GM21390 (cell line): ENCODE data around the gene SEMA4C.

Experiments
- ATAC-seq: cut with Tn5 transposase; IDR thresholded peaks from one replicate; pipeline ENCODE4 v1.9.1; 2021; ENCODE audit not compliant: unreplicated experiment

SEMA4C gene, protein sequence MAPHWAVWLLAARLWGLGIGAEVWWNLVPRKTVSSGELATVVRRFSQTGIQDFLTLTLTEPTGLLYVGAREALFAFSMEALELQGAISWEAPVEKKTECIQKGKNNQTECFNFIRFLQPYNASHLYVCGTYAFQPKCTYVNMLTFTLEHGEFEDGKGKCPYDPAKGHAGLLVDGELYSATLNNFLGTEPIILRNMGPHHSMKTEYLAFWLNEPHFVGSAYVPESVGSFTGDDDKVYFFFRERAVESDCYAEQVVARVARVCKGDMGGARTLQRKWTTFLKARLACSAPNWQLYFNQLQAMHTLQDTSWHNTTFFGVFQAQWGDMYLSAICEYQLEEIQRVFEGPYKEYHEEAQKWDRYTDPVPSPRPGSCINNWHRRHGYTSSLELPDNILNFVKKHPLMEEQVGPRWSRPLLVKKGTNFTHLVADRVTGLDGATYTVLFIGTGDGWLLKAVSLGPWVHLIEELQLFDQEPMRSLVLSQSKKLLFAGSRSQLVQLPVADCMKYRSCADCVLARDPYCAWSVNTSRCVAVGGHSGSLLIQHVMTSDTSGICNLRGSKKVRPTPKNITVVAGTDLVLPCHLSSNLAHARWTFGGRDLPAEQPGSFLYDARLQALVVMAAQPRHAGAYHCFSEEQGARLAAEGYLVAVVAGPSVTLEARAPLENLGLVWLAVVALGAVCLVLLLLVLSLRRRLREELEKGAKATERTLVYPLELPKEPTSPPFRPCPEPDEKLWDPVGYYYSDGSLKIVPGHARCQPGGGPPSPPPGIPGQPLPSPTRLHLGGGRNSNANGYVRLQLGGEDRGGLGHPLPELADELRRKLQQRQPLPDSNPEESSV

DNA sequence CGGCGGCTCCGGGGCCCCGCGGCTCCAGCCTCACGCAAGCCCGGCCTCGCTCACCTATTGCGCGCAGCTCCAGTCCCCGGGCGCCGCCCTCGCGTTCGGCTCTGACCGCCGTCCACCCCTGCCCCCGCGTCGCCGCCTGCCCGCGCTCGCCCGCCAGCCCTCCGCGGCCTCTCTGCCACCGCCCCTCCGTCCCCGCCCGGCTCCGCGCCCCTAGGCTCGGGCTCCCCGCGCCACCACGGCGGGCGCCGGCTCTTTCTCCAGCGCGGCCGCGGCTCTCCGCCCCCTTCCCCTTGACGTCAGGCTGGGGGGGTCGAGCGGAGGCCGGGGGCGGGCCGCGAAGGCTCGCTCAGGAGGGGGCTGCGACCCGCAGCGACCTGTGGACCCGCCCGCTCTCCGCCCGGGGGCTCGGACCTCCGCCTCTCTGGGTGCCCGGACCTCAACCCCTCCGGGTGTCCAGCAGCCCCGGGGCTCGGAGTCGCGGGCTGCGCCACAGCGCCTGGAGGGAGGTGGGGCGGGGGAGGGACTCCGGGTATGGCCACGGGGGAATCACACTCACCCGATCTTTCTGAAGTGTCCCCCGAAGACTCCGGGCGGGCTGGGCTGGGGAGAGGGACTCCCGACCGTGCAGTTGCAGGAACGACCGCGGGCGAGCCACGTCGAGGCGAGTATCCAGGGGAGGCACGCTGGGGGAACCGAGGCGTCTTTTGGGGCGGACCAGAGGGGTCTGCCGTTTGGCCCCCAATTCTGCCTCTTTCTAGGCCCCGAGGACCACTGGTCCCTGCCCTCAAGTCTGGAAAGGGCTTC is at the start of gene SEMA4C:
Gene SEMA4C (minus strand): TSS at position 259 of the 804 bp plus-strand sequence. CDS start 2,194 bp downstream, outside the sequence.
- no peak for ATAC-seq

- ATAC-seq: no peak
Measured at GRCh38 chr2:96918754-96919550, 49.1 kb upstream of the SEMA4C start.

DNA sequence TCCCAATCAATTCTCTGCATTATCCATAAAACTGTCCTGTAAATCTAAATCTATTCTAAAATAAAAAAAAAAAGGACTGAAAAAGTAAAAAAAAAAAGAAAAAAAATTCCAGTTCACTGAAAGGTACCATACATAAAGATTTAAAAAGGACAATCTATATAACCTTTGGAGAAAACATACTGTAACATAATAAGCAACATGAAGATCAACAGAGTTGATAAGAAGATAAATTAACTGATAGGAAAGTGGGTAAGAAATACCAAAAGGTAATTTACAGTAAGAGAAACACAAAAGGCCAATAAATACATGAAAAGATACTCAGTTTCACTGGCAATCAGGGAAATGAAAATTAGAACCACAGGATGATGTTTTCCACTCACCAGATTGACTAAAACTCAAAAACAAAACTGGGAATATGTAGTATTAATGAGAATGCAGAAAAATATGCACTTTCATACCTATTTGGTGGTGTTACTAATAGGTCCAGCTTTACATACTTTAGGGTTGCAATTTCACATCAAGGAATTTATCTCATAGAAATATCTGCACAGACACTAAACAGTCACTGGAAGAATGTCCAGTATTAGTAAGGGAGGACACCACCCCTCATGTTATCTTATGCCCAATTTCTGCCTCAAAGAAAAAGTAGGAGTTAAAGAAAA is 48.3 kb upstream of the SEMA4C start:
- ATAC-seq: no peak

DNA sequence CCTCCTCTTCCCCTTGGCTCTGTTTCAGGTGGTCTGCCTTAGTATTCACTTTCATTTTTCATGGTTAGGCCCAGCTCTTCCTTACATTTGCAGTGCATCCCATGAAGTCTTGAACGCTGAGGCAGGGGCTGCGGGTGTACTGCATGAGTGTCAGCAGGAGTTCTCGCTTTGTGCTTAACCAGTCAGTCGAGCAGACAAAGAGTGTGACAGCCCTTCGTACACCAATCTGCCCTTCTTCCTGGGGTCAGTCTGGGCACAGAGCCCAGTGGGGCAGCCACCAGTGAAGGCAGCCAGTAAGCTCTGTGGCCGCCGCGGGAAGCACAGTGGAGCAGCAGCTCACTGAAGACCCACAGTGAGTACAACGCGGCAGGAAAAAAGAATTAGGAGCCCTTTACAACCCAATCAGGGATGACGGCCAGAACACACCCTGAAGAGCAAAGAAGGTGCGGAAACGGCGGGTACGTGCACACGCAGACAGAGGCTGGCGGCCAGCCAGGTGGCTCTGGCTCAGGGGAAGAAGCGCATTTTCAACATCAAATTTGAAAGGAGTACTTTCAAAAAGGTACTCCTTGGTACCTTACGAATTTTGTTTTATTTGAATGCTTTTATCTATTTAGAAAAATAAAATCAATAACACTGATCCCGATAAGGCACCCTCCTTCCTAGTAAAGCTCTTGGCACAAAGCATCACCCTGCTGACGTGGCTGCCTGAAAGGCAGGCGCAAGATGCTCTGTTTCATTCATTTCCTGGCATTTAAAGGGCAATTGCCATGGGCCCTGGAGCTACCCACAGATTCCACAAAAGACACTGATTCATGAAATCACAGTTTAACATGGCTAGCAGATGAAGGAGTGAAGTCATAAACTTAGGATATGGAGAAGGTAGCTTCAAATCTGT is 47.0 kb upstream of the SEMA4C start:
- no peak for ATAC-seq

DNA sequence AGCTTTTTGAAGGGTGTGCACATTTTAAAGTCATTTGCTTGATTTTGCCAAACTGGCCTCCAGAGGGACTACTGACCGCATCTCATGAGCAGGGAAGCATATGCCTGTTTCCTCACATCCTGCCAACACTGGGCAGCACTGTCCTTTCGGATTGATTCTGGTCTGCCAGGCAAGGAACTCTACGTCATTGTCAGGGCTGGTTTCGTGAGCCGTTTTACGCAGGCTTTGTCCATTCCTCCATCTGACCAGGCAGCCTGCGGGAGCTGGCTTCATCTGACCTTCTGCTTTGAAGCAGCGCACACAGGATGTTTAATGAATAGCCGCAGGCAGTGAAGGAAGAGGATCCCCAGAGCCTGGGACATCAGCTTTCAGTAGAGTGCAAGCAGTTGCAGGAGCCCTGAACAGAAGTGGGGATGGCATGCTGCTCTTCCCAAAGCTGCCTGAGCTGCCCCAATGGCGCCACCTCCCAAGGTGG is 46.3 kb upstream of the SEMA4C start:
- no peak for ATAC-seq

DNA sequence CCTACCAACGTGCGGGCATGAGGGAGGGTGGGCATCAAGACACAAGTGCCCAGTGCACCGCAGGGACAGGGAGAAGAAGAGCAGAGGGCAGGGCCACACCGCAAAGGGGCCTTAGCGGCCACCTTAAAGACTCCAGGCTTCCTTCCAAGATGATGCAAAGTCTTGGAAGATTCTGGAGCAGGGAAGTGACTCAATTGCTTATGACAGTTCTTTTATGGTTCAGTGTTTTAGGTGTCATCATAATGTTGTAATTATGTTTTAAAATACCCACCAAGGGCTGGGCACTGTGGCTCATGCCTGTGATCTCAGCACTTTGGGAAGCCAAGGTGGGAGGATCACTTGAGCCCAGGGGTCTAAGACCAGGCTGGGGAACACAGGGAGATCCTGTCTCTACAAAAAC is 44.5 kb upstream of the SEMA4C start:
- no peak for ATAC-seq

GRCh38 chr2:96913398-96914202 is 43.7 kb upstream of the SEMA4C start:
- no peak for ATAC-seq

GRCh38 chr2:96913117-96913397 is 43.2 kb upstream of the SEMA4C start:
- ATAC-seq: no peak

DNA sequence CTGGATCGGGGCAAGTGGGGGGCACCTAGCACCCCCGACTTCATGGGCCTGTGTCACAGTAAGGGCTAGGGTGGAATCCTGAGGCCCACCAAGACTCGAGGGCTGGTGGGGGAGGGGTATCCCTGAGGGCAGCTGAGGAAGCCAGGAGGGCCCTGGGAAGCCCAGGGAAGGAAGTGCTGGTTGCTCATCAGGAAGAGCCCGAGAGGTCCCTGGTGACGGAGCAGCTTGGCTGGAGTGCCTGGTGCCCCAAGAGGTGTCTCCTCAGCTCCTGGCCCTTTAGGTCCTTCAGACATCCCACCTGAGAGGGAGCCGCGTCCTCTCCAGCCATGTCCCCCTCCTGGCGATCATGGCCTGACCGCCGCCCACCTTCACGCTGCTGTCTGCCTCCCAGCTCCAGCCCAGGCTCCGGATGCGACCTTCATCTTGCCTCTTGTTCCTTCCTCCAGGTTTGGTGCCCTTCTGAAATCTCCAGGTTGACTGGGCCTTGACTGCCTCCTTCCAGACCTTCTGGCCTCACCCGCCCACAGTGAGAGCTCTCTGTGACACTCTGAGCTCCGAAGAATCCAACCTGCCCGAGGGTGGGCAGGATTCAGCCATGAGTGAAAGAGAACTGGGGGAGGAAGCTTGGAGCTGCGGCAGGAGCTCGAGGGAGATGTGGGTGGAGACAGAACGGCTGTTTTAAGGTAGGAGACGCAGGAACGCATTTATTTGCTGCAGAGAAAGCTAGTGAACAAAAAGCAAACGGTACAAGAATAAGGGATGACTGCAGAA is 42.7 kb upstream of the SEMA4C start:
- ATAC-seq: no peak

GRCh38 chr2:96909611-96910021 is 39.7 kb upstream of the SEMA4C start:
- no peak for ATAC-seq

GRCh38 chr2:96907115-96908041 is 37.5 kb upstream of the SEMA4C start:
- no peak for ATAC-seq

GRCh38 chr2:96906729-96907114 is 36.8 kb upstream of the SEMA4C start:
- no peak for ATAC-seq

DNA sequence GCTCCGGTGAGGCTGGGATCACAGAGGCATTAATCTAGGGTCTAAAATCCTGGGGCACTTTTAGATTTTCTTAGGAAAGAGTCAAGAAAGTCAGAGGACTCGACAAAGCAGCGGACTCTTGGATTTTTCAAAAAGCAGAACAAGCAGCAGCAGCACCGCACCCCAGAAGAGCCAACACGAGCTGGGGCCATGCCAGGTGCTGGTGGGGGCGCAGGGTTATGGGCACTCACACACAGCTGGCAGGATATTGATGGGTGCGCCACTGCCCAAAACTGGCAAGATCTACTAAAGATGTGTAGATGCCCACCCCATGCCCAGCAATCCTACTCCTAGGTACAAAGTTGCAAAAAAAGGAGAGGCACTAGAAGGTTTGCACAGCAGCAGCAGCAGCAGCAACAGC is 33.9 kb upstream of the SEMA4C start:
- no peak for ATAC-seq

- no peak for ATAC-seq
Measured at GRCh38 chr2:96903318-96903717, 33.4 kb upstream of the SEMA4C start.

- no peak for ATAC-seq
Measured at GRCh38 chr2:96900237-96900636, 30.4 kb upstream of the SEMA4C start.

DNA sequence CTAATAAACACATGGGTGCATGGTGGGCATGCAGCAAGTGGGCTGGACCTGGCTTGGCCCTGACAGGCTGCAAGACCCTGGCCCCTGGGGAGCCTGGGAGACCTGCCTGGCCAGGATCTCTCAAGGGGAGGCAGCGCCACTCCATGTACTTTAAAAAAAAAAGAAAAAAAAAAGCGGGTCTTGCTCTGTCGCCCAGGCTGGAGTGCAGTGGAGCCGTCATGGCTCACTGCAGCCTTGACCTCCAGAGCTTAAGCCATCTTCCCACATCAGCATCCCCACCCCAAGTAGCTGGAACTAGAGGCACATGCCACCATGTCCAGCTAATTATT is 29.5 kb upstream of the SEMA4C start:
- ATAC-seq: no peak
